Measurements from ENCODE around the gene ANO5.

- TF ChIP-seq POLR2A (IDR thresholded peaks at IDR 0.05): no peak
- no peak for TF ChIP-seq CTCF (IDR thresholded peaks at IDR 0.05)
These were observed 52.2 kb downstream of the ANO5 start for GRCh38 chr11:22244986-22245592.

All from vagina (tissue), 2 donors.